H1 (cell line): ENCODE results near the gene SPC24. TPM values are rescaled to one million over a fixed set of nuclear protein-coding genes. Genes with fewer than 3 reads are reported as not detected.

Experiments used
- ATF2 ChIP-seq: IDR thresholded peaks from 2 replicates; pipeline ENCODE4 v1.6.1; 2012; ENCODE audit warnings: low read length, inconsistent platforms
- CTBP2 ChIP-seq: IDR thresholded peaks from 2 replicates; pipeline ENCODE4 v1.7.0; 2011; ENCODE audit warnings: borderline replicate concordance, mild to moderate bottlenecking, moderate library complexity, mixed read lengths, low read length; ENCODE audit not compliant: insufficient read depth, insufficient read length
- KDM5A ChIP-seq: fragments of 200-600 bp; IDR thresholded peaks from 2 replicates; pipeline ENCODE4 v1.7.1; 2012; ENCODE audit warnings: mild to moderate bottlenecking, low read length, inconsistent platforms, mixed read lengths
- SAP30 ChIP-seq: fragments of 300-600 bp; sonication (generic); IDR thresholded peaks from 2 replicates; pipeline ENCODE4 v1.7.1; 2012; ENCODE audit warnings: low read length, moderate library complexity, mild to moderate bottlenecking, inconsistent platforms; ENCODE audit not compliant: insufficient read depth, insufficient replicate concordance
- polyA plus RNA-seq, 7 experiments: library from polyadenylated mRNA; depleted of rRNA in 3 of 7; stranded (reverse) in 5 of 7; unstranded in 2 of 7; fragments of >200 nt in 5 of 7; fragments of 200-250 nt in 2 of 7; gene quantifications; 1 replicate in 5 of 7; 2 replicates in 1 of 7; 4 replicates in 1 of 7; pipeline versions ENCODE4 v1.2.1 to v1.2.3, GENCODE V29; 2011 to 2013; ENCODE audit warnings: missing spikeins in 2 of 7, mixed read lengths in 2 of 7
- total RNA-seq: library from RNA; stranded (reverse); fragmentation: NEBNext Ultra II Directional; extraction: Animal tissue kit (Norgen Biotek cat#: 25700); gene quantifications from 2 replicates; pipeline ENCODE4 v1.2.1, GENCODE V29; 2021

Gene SPC24
- total and polyA plus RNA-seq, 2 of the 8 experiments (the other 6 are each of a cell fraction or from before 2014, with no cell fraction given), result 17.7 to 42.4 TPM

- TF ChIP-seq SAP30 (no peak), CTBP2 (no peak), ATF2 (no peak), KDM5A (no peak)
These were observed 10.9 kb upstream of the SPC24 start (continued) for GRCh38 chr19:11166281-11167142.
